H1 (cell line): ENCODE measurements around the gene DEGS1. TPM values are rescaled to one million over a fixed set of nuclear protein-coding genes. Genes with fewer than 3 reads are reported as not detected.

Experiments used
- CTCF ChIA-PET: fragments of 300-600 bp; sonication (Branson Sonifier 250); formaldehyde crosslinking; loops from one replicate; lab custom pipeline; 2021; ENCODE audit not compliant: partially characterized antibody; lab: Charles Lee
- POLR2A ChIA-PET: fragments of 300-600 bp; sonication (Branson Sonifier 250); formaldehyde crosslinking; loops from one replicate; lab custom pipeline; 2021; ENCODE audit warnings: inconsistent platforms; ENCODE audit not compliant: partially characterized antibody; lab: Charles Lee
- DNase-seq, 2 experiments: peaks; one replicate each; pipeline versions ENCODE4 v3.0.0 to v3.0.0-alpha.2; 2010 to 2022; ENCODE audit warnings: low spot score in 2 of 2, low read depth in 1 of 2, mixed read lengths in 1 of 2
- FAIRE-seq: peaks from 2 replicates; lab custom pipeline; 2011; peaks lifted over from hg19 to GRCh38; lab: Jason Lieb, UNC
- H2AFZ ChIP-seq: 2 replicates; pipeline ENCODE4 v1.8.1; 2012; ENCODE audit warnings: low read length, inconsistent platforms
- H2AK5ac ChIP-seq: 2 replicates; pipeline ENCODE4 v1.6.1; 2013; ENCODE audit warnings: low read depth, low read length
- H2BK120ac ChIP-seq: replicated peaks from 2 replicates; pipeline ENCODE3; 2013; ENCODE audit warnings: low read depth, low read length, inconsistent platforms
- H2BK12ac ChIP-seq: 2 replicates; pipeline ENCODE4 v1.6.1; 2013; ENCODE audit warnings: low read depth, low read length
- H2BK15ac ChIP-seq: 2 replicates; pipeline ENCODE4 v1.6.1; 2013; ENCODE audit warnings: low read length
- H2BK20ac ChIP-seq: 2 replicates; pipeline ENCODE4 v1.6.1; 2013; ENCODE audit warnings: low read length
- H2BK5ac ChIP-seq: 2 replicates; pipeline ENCODE4 v1.6.1; 2013; ENCODE audit warnings: low read depth, low read length
- H3K14ac ChIP-seq: 2 replicates; pipeline ENCODE4 v1.6.1; 2013; ENCODE audit warnings: inconsistent platforms; ENCODE audit not compliant: insufficient read length
- H3K18ac ChIP-seq: 2 replicates; pipeline ENCODE4 v1.6.1; 2013; ENCODE audit warnings: low read length; ENCODE audit errors: extremely low read depth
- H3K23ac ChIP-seq: 2 replicates; pipeline ENCODE4 v1.6.1; 2013; ENCODE audit warnings: inconsistent platforms; ENCODE audit not compliant: insufficient read length
- H3K23me2 ChIP-seq: 2 replicates; pipeline ENCODE4 v1.6.1; 2013; ENCODE audit warnings: low read depth, low read length
- H3K27ac ChIP-seq: 2 replicates; pipeline ENCODE4 v1.6.1; 2011; ENCODE audit warnings: low read depth, low read length, inconsistent platforms
- H3K27me3 ChIP-seq, 4 experiments: replicated peaks in 1 of 4; 1 replicate in 1 of 4; 2 replicates in 3 of 4; pipeline versions ENCODE4 v1.6.1 to v1.8.1; 2011 to 2013; ENCODE audit warnings: low read length in 3 of 4, mild to moderate bottlenecking in 3 of 4, inconsistent platforms in 2 of 4, mixed read lengths in 2 of 4, moderate library complexity in 1 of 4; ENCODE audit not compliant: control insufficient read depth in 3 of 4, insufficient read depth in 3 of 4; ENCODE audit errors: extremely low read depth in 1 of 4
- H3K36me3 ChIP-seq, 4 experiments: 2 replicates each; pipeline versions ENCODE4 v1.6.1 to v1.8.1; 2011 to 2013; ENCODE audit warnings: mild to moderate bottlenecking in 4 of 4, low read length in 3 of 4, moderate library complexity in 2 of 4, control low read depth in 1 of 4, inconsistent platforms in 1 of 4; ENCODE audit not compliant: insufficient read depth in 4 of 4, control insufficient read depth in 2 of 4
- H3K4ac ChIP-seq: replicated peaks from 2 replicates; pipeline ENCODE3; 2013; ENCODE audit warnings: low read length, low read depth, mixed read lengths, inconsistent platforms; ENCODE audit not compliant: insufficient read length
- H3K4me1 ChIP-seq, 4 experiments: replicated peaks in 1 of 4; 1 replicate in 1 of 4; 2 replicates in 3 of 4; pipeline versions ENCODE4 v1.6.1 to v1.8.1; 2011 to 2013; ENCODE audit warnings: low read length in 3 of 4, inconsistent platforms in 2 of 4, mixed read lengths in 1 of 4; ENCODE audit not compliant: insufficient read depth in 4 of 4, control insufficient read depth in 3 of 4
- H3K4me2 ChIP-seq, 2 experiments: 2 replicates each; pipeline versions ENCODE4 v1.6.1 to v1.8.1; 2011 to 2013; ENCODE audit warnings: low read depth in 2 of 2, low read length in 2 of 2, control low read depth in 1 of 2, inconsistent platforms in 1 of 2, mild to moderate bottlenecking in 1 of 2; ENCODE audit not compliant: insufficient read depth in 1 of 2
- H3K4me3 ChIP-seq, 4 experiments: fragments of 200-600, 300-600 bp in 1 of 4; sonication (generic), shearing (Covaris generic), sonication (Bioruptor Twin) in 1 of 4; 2 replicates each; pipeline versions ENCODE4 v1.5.1 to v1.8.1; 2011 to 2016; ENCODE audit warnings: low read length in 4 of 4, low read depth in 3 of 4, control low read depth in 2 of 4, inconsistent platforms in 2 of 4, mild to moderate bottlenecking in 2 of 4, mixed read lengths in 1 of 4, moderate library complexity in 1 of 4; ENCODE audit not compliant: insufficient read depth in 2 of 4; ENCODE audit errors: extremely low read depth in 1 of 4
- H3K56ac ChIP-seq: replicated peaks from 2 replicates; pipeline ENCODE3; 2013; ENCODE audit warnings: low read depth, mild to moderate bottlenecking, mixed read lengths, low read length, inconsistent platforms; ENCODE audit not compliant: insufficient read length
- H3K79me1 ChIP-seq: 2 replicates; pipeline ENCODE4 v1.6.1; 2013; ENCODE audit warnings: low read depth, low read length, control low read depth
- H3K79me2 ChIP-seq, 2 experiments: 2 replicates each; pipeline versions ENCODE4 v1.6.1 to v1.8.1; 2012 to 2013; ENCODE audit warnings: low read length in 2 of 2, mild to moderate bottlenecking in 2 of 2, inconsistent platforms in 1 of 2; ENCODE audit not compliant: insufficient read depth in 2 of 2, control insufficient read depth in 1 of 2
- H3K9ac ChIP-seq, 4 experiments: replicated peaks in 1 of 4; 1 replicate in 1 of 4; 2 replicates in 3 of 4; pipeline versions ENCODE4 v1.6.1 to v1.8.1; 2011 to 2013; ENCODE audit warnings: low read depth in 3 of 4, low read length in 3 of 4, control low read depth in 2 of 4, mild to moderate bottlenecking in 2 of 4, moderate library complexity in 2 of 4, inconsistent platforms in 1 of 4; ENCODE audit errors: extremely low read depth in 1 of 4
- H3K9me3 ChIP-seq, 2 experiments: 2 replicates each; pipeline versions ENCODE4 v1.6.1 to v1.8.1; 2012 to 2013; ENCODE audit warnings: mild to moderate bottlenecking in 2 of 2, moderate library complexity in 2 of 2, control low read depth in 1 of 2, inconsistent platforms in 1 of 2, low read depth in 1 of 2, low read length in 1 of 2, mixed read lengths in 1 of 2; ENCODE audit not compliant: insufficient read depth in 2 of 2
- H4K20me1 ChIP-seq, 2 experiments: replicated peaks in 1 of 2; 2 replicates each; pipeline versions ENCODE3 to v1.8.1; 2011 to 2013; ENCODE audit warnings: inconsistent platforms in 2 of 2, low read length in 2 of 2, mild to moderate bottlenecking in 1 of 2; ENCODE audit not compliant: insufficient read depth in 2 of 2, control insufficient read depth in 1 of 2
- H4K5ac ChIP-seq: 2 replicates; pipeline ENCODE4 v1.6.1; 2013; ENCODE audit warnings: low read length, low read depth, mixed read lengths, inconsistent platforms; ENCODE audit not compliant: insufficient read length
- H4K8ac ChIP-seq: 2 replicates; pipeline ENCODE4 v1.8.0; 2013; ENCODE audit warnings: mild to moderate bottlenecking, moderate library complexity, low read length, inconsistent platforms; ENCODE audit not compliant: insufficient read depth; ENCODE audit errors: extremely low read depth
- H4K91ac ChIP-seq: replicated peaks from 2 replicates; pipeline ENCODE3; 2013; ENCODE audit warnings: low read length, mixed read lengths, inconsistent platforms; ENCODE audit not compliant: insufficient read length
- BRCA1 ChIP-seq: IDR thresholded peaks from 2 replicates; pipeline ENCODE4 v1.6.1; 2012; ENCODE audit warnings: low read depth, low read length, improper control_type of control experiment
- PHF8 ChIP-seq: fragments of 200-600 bp; sonication (generic); conservative IDR thresholded peaks from 2 replicates; pipeline ENCODE4 v1.7.1; 2012; ENCODE audit warnings: low read depth, mild to moderate bottlenecking, inconsistent platforms, low read length, moderate library complexity
- SP2 ChIP-seq: IDR thresholded peaks from 2 replicates; pipeline ENCODE4 v1.6.1; 2012; ENCODE audit warnings: mild to moderate bottlenecking, low read length, inconsistent platforms
- WGBS, 2 experiments: shearing (Covaris generic) in 1 of 2; methylation state at CpG; one replicate each; pipeline versions ENCODE4 v1.1.6 to v1.1.7; 2013 to 2015; ENCODE audit warnings: low lambda C conversion rate in 2 of 2, mixed read lengths in 2 of 2, inconsistent platforms in 1 of 2, low coverage in 1 of 2, missing lambda C conversion rate in 1 of 2; ENCODE audit not compliant: insufficient replicate concordance in 2 of 2, insufficient coverage in 1 of 2, insufficient read length in 1 of 2; ENCODE audit errors: extremely low coverage in 1 of 2, missing lambda C conversion rate in 1 of 2; 5-methylcytosine and 5-hydroxymethylcytosine counted together
- polyA plus RNA-seq, 7 experiments: library from polyadenylated mRNA; depleted of rRNA in 3 of 7; stranded (reverse) in 5 of 7; unstranded in 2 of 7; fragments of >200 nt in 5 of 7; fragments of 200-250 nt in 2 of 7; gene quantifications; 1 replicate in 5 of 7; 2 replicates in 1 of 7; 4 replicates in 1 of 7; pipeline versions ENCODE4 v1.2.1 to v1.2.3, GENCODE V29; 2011 to 2013; ENCODE audit warnings: missing spikeins in 2 of 7, mixed read lengths in 2 of 7
- total RNA-seq: library from RNA; stranded (reverse); fragmentation: NEBNext Ultra II Directional; extraction: Animal tissue kit (Norgen Biotek cat#: 25700); gene quantifications from 2 replicates; pipeline ENCODE4 v1.2.1, GENCODE V29; 2021

The DEGS1 gene
- total and polyA plus RNA-seq, 2 of the 8 experiments (the other 6 are each of a cell fraction or from before 2014, with no cell fraction given) = 46.1 to 114 TPM

- Histone ChIP-seq H3K27me3 (no peaks in the 10 kb centered on the region), H3K27ac (no peak overlapping the region), H3K14ac (no peak overlapping the region), H3K4me1 (peaks cover 0 to 8% (median 3%) of the 10 kb centered on the region in 4 experiments; a peak in 2 of 7 replicates), H3K79me1 (no peaks in the 10 kb centered on the region), H2BK120ac (no peak overlapping the region), H3K36me3 (no peaks in the 10 kb centered on the region), H2AK5ac (no peak overlapping the region), H3K18ac (no peak overlapping the region), H2BK5ac (no peak overlapping the region), H3K9ac (no peak overlapping the region; a peak in 1 of 7 replicates), H4K5ac (no peak overlapping the region), H4K8ac (no peak overlapping the region), H3K9me3 (no peaks in the 10 kb centered on the region), H3K23ac (no peak overlapping the region), H3K4me3 (no peak overlapping the region), H2AFZ (no peak overlapping the region), H4K91ac (no peak overlapping the region), H3K4me2 (peak overlapping the region; percentile 6 to 18; a peak in 1 of 4 replicates), H2BK20ac (no peak overlapping the region), H2BK15ac (no peak overlapping the region)
- FAIRE-seq (no peak), DNase-seq (no peak)
- CTCF ChIA-PET = interaction anchor here (0.8 to 2.6 kb wide), 8 partner anchors 9 to 136 kb away, joined by 3 to 14 read pairs (median 6); partner anchors contain the start of gene DEGS1
- 94% methylated on average over 3 of the region's 4 CpGs; no CpG with 5 or more reads in 1 of the 2 experiments for WGBS, 2 experiments
- TF ChIP-seq PHF8 (no peak), BRCA1 (no peak), SP2 (no peak)
- TF ChIP-seq, all 59 proteins: peak for 0
- H2BK12ac ChIP-seq = 0 out of 2 replicates have a peak overlapping the region, but pooled peaks have one; percentile 91
- H3K56ac ChIP-seq = no peak overlapping the region
- peaks cover 3% of the 10 kb centered on the region; the same call in 1 of the 2 replicates for H3K23me2 ChIP-seq
- H3K4ac ChIP-seq = no peak overlapping the region
- no peaks in the 10 kb centered on the region for H4K20me1 ChIP-seq
- no peaks in the 10 kb centered on the region for H3K79me2 ChIP-seq
- POLR2A ChIA-PET = interaction anchor here (0.6 to 1.3 kb wide), 3 partner anchors 11 to 83 kb away, joined by 3 read pairs; partner anchors contain the start of gene DEGS1
Observed at GRCh38 chr1:224169718-224170270, 13.2 kb upstream of the DEGS1 start.
